ENCODE data around the gene ZNF513. TPM values are rescaled to one million over a fixed set of nuclear protein-coding genes. Genes with fewer than 3 reads are reported as not detected.

The ZNF513 gene
- total RNA-seq, 1 donor from 2014 or later = 30.1 TPM

GRCh38 chr2:27422958-27423357 is 42.4 kb upstream of the ZNF513 start:
- Mint-ChIP-seq H3K27ac (no peak overlapping the region), H3K36me3 (ENCODE audit: low read depth) (no peaks in the 10 kb centered on the region), H3K4me3 (no peak overlapping the region), H3K27me3 (no peaks in the 10 kb centered on the region), H3K4me1 (peaks cover 8% of the 10 kb centered on the region), H3K9me3 (no peaks in the 10 kb centered on the region)
- DNase-seq (no peak), ATAC-seq (ENCODE audit: low read depth) (no peak)
- POLR2A ChIA-PET = no interaction called here
- CTCF ChIA-PET = no interaction called here
- no peak for TF ChIP-seq CTCF (IDR thresholded peaks at IDR 0.05)
- intact Hi-C loops (cut with micrococcal nuclease) = no loop called here

GRCh38 chr2:27421660-27422250 is 41.2 kb upstream of the ZNF513 start:
- ATAC-seq (ENCODE audit: low read depth) (no peak), DNase-seq (no peak)
- H3K27me3 Mint-ChIP-seq = no peaks in the 10 kb centered on the region
- no peaks in the 10 kb centered on the region for H3K4me1 Mint-ChIP-seq
- H3K4me3 Mint-ChIP-seq = no peak overlapping the region
- no peak for TF ChIP-seq CTCF (IDR thresholded peaks at IDR 0.05)
- ChIA-PET POLR2A (no interaction called here), CTCF (no interaction called here)
- no peaks in the 10 kb centered on the region for H3K9me3 Mint-ChIP-seq
- no peak overlapping the region for H3K27ac Mint-ChIP-seq
- intact Hi-C loops (cut with micrococcal nuclease) = no loop called here
- no peaks in the 10 kb centered on the region for H3K36me3 Mint-ChIP-seq (ENCODE audit: low read depth)

- H3K27me3 Mint-ChIP-seq = no peaks in the 10 kb centered on the region
- POLR2A ChIA-PET = no interaction called here
- H3K9me3 Mint-ChIP-seq = no peaks in the 10 kb centered on the region
- no peak overlapping the region for H3K27ac Mint-ChIP-seq
- H3K4me3 Mint-ChIP-seq = no peak overlapping the region
- no peaks in the 10 kb centered on the region for H3K36me3 Mint-ChIP-seq (ENCODE audit: low read depth)
- TF ChIP-seq CTCF (IDR thresholded peaks at IDR 0.05) = no peak
- no peak for DNase-seq
- ATAC-seq (ENCODE audit: low read depth) = no peak
- intact Hi-C loops (cut with micrococcal nuclease) = no loop called here
- no peaks in the 10 kb centered on the region for H3K4me1 Mint-ChIP-seq
- CTCF ChIA-PET = no interaction called here
Observed at GRCh38 chr2:27420996-27421395, 40.5 kb upstream of the ZNF513 start.

GRCh38 chr2:27416151-27416550 is 35.6 kb upstream of the ZNF513 start:
- H3K4me1 Mint-ChIP-seq = no peaks in the 10 kb centered on the region
- H3K36me3 Mint-ChIP-seq (ENCODE audit: low read depth) = no peaks in the 10 kb centered on the region
- CTCF ChIA-PET = no interaction called here
- intact Hi-C loops (cut with micrococcal nuclease) = no loop called here
- no peak for TF ChIP-seq CTCF (IDR thresholded peaks at IDR 0.05)
- ATAC-seq (ENCODE audit: low read depth) = no peak
- POLR2A ChIA-PET = no interaction called here
- H3K9me3 Mint-ChIP-seq = no peaks in the 10 kb centered on the region
- no peak overlapping the region for H3K27ac Mint-ChIP-seq
- no peak overlapping the region for H3K4me3 Mint-ChIP-seq
- H3K27me3 Mint-ChIP-seq = no peaks in the 10 kb centered on the region
- no peak for DNase-seq

- ChIA-PET POLR2A (interaction anchor here (0.7 kb wide), 1 partner anchor 15 kb away, joined by 4 read pairs; no protein-coding TSS in a partner anchor), CTCF (no interaction called here)
- H3K36me3 Mint-ChIP-seq (ENCODE audit: low read depth) = peaks cover 5% of the 10 kb centered on the region
- DNase-seq (no peak), ATAC-seq (ENCODE audit: low read depth) (no peak)
- H3K27ac Mint-ChIP-seq = no peak overlapping the region
- peaks cover 19% of the 10 kb centered on the region for H3K4me1 Mint-ChIP-seq
- no peak overlapping the region for H3K4me3 Mint-ChIP-seq
- intact Hi-C loops (cut with micrococcal nuclease) = no loop called here
- H3K9me3 Mint-ChIP-seq = no peaks in the 10 kb centered on the region
- no peak for TF ChIP-seq CTCF (IDR thresholded peaks at IDR 0.05)
- no peaks in the 10 kb centered on the region for H3K27me3 Mint-ChIP-seq
Observed at GRCh38 chr2:27412419-27413152, 32.1 kb upstream of the ZNF513 start.

Data from activated B cell treated with CpG ODN at 0.5 μM for 24 hours (primary cell).